Lower lobe of right lung (tissue), 2 donors: ENCODE measurements around the gene DYNC1I1. TPM values are rescaled to one million over a fixed set of nuclear protein-coding genes. Genes with fewer than 3 reads are reported as not detected.

Source experiments
- ATAC-seq, 2 donors: fragments of 200-7000 bp; cut with Tn5 transposase; one replicate each; pipeline ENCODE4 v1.9.1; 2020 to 2022; ENCODE audit warnings: mild to moderate bottlenecking in 2 of 2, moderate library complexity in 2 of 2
- DNase-seq: peaks from one replicate; pipeline ENCODE4 v3.0.0-alpha.2; 2020
- H3K27ac ChIP-seq: fragments of 200-600 bp; one replicate; pipeline ENCODE4 v1.8.0; 2022
- H3K27me3 ChIP-seq: fragments of 200-600 bp; one replicate; pipeline ENCODE4 v1.8.0; 2022; ENCODE audit warnings: low read depth
- H3K36me3 ChIP-seq: fragments of 200-600 bp; one replicate; pipeline ENCODE4 v1.8.0; 2022; ENCODE audit warnings: mild to moderate bottlenecking
- H3K4me1 ChIP-seq: fragments of 200-600 bp; one replicate; pipeline ENCODE4 v1.8.0; 2022
- H3K4me3 ChIP-seq: fragments of 200-600 bp; one replicate; pipeline ENCODE4 v1.8.0; 2022; ENCODE audit warnings: mild to moderate bottlenecking
- H3K9me3 ChIP-seq: fragments of 200-600 bp; one replicate; pipeline ENCODE4 v1.8.0; 2022
- intact Hi-C: fragments of 100-400 bp; cut with DNase I; formaldehyde crosslinking; loops from one replicate; pipeline ENCODE4 v1.11.0; 2022
- total RNA-seq: library from RNA; stranded (reverse); fragmentation: NEBNext Ultra II Directional; extraction: Animal tissue kit (Norgen Biotek cat#: 25700); gene quantifications from one replicate; pipeline ENCODE4 v1.2.1, GENCODE V29; 2021
- TF ChIP-seq, protein P1 (sequence below): fragments of 200-600 bp; IDR thresholded peaks from one replicate; pipeline ENCODE4 v1.8.0; 2022; ENCODE audit warnings: antibody characterized with exemption, mild to moderate bottlenecking
- donor health status: DM: no; HTN: yes; CAD: no; lungs with severe emphysema.

DYNC1I1 gene
- total RNA-seq, 1 donor from 2014 or later = 1.3 TPM

DNA sequence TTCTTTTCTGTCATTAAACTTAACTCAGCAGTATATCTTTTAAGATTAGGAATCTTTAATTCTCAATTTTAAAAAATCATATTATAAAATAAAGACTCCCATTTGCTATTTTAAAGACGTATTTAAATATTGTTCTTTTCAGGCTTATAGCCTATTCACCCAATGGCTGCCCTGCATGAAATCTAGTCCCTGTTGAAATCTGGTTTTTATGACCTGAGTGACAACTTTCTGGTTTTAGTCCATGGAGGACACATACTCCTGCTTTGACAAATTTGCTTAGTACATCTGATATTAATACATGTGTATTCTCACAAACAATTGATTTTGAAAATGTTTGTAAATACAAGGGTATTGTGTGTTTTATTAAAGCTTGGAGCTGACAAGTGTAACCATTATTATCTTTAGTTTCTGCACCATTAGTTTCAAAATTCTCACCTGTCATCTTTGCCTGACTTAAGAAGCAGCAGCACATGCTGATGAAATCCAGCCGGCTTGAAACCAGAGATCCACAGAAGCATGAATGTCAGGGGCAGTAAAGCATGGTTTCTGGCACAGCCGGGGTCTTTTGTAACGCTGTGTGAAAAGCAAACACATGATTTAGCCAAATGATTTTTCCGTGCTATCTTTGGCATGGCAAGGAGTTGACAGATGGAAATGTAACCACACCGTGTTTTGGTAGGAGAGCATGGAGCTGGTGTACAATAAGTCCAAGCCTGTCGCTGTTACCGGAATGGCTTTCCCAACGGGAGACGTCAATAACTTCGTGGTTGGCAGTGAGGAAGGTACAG, 262.8 kb downstream of the DYNC1I1 start:
- ATAC-seq (no peak), DNase-seq (no peak)
- TF ChIP-seq, protein P1, sequence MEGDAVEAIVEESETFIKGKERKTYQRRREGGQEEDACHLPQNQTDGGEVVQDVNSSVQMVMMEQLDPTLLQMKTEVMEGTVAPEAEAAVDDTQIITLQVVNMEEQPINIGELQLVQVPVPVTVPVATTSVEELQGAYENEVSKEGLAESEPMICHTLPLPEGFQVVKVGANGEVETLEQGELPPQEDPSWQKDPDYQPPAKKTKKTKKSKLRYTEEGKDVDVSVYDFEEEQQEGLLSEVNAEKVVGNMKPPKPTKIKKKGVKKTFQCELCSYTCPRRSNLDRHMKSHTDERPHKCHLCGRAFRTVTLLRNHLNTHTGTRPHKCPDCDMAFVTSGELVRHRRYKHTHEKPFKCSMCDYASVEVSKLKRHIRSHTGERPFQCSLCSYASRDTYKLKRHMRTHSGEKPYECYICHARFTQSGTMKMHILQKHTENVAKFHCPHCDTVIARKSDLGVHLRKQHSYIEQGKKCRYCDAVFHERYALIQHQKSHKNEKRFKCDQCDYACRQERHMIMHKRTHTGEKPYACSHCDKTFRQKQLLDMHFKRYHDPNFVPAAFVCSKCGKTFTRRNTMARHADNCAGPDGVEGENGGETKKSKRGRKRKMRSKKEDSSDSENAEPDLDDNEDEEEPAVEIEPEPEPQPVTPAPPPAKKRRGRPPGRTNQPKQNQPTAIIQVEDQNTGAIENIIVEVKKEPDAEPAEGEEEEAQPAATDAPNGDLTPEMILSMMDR = no peak
- Histone ChIP-seq H3K27ac (no peak overlapping the region), H3K36me3 (no peaks in the 10 kb centered on the region), H3K4me1 (no peaks in the 10 kb centered on the region), H3K4me3 (no peak overlapping the region), H3K27me3 (no peaks in the 10 kb centered on the region), H3K9me3 (no peaks in the 10 kb centered on the region)
- intact Hi-C loops = no loop called here

DNA sequence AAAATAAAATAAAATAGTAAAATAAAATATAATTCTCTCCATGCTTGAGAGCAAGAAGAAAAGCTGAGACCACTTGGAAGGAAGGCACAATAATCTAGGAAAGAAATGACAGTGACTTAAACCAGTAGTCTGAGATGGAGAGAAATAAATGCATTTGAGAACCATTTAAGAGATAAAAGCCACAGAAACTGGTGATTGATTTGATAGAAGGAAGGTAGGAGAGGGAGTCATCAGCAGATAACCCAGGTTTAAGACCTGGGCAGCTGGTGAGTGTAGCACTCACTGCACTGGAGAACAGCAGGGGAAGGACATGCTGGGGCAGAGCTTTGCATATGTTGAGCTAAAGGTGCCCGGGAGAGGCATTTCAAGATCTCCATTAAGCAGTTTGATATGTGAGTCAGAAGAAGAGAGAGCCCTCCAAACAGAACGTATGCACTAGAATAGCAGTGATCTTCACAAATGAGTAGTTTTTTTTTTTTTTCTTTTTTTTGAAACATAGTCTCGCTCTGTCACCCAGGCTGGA, 268.0 kb downstream of the DYNC1I1 start:
- H3K27me3 ChIP-seq = no peaks in the 10 kb centered on the region
- no peak overlapping the region for H3K27ac ChIP-seq
- ATAC-seq (no peak), DNase-seq (no peak)
- no peaks in the 10 kb centered on the region for H3K9me3 ChIP-seq
- TF ChIP-seq, protein P1 = no peak
- H3K4me3 ChIP-seq = no peak overlapping the region
- H3K4me1 ChIP-seq = no peaks in the 10 kb centered on the region
- H3K36me3 ChIP-seq = no peaks in the 10 kb centered on the region
- intact Hi-C loops = no loop called here

DNA sequence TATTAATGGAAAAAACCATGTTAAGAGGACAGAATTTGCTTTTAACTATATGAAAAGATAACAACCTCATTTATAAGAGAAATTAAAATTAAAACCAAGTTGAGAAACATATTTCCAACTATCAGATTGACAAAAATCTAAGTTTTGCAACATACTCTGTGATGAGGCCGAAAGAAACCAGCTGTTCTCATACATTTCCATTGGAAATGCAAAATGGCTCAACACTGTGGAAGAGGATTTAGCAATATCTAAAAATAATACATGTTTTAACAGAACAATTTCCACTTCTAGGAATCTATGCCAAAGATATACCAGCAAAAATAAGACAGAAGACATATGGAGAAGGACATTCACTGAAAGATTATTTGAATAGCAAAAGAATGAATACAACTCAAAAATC, 268.8 kb downstream of the DYNC1I1 start:
- Histone ChIP-seq H3K27ac (no peak overlapping the region), H3K4me3 (no peak overlapping the region), H3K4me1 (no peaks in the 10 kb centered on the region), H3K27me3 (no peaks in the 10 kb centered on the region), H3K9me3 (no peaks in the 10 kb centered on the region), H3K36me3 (no peaks in the 10 kb centered on the region)
- intact Hi-C loops = no loop called here
- TF ChIP-seq, protein P1 = no peak
- no peak for ATAC-seq
- no peak for DNase-seq

DNA sequence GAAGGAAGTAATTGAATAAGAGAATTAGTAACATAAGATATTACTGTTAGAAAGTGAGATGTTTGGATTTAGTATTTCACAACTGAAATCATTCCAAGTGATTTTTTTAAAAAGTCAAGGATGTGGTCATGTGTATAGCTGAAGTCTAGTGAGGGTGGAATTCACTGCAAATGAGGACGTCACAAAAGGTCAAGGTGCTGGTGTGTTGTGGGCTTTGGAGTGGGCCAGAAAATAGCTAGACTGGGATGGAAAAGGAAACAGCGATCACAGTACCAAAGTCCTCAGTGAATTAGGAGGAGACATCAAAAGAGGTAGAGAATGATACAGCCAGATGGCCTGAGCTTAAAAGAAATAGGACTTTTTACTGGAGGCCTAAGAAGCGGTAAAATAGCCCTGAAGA, 272.8 kb downstream of the DYNC1I1 start:
- DNase-seq (no peak), ATAC-seq (no peak)
- TF ChIP-seq, protein P1 = no peak
- Histone ChIP-seq H3K4me3 (no peak overlapping the region), H3K4me1 (no peaks in the 10 kb centered on the region), H3K27ac (no peak overlapping the region), H3K9me3 (no peaks in the 10 kb centered on the region), H3K36me3 (no peaks in the 10 kb centered on the region), H3K27me3 (no peaks in the 10 kb centered on the region)
- intact Hi-C loops = no loop called here

DNA sequence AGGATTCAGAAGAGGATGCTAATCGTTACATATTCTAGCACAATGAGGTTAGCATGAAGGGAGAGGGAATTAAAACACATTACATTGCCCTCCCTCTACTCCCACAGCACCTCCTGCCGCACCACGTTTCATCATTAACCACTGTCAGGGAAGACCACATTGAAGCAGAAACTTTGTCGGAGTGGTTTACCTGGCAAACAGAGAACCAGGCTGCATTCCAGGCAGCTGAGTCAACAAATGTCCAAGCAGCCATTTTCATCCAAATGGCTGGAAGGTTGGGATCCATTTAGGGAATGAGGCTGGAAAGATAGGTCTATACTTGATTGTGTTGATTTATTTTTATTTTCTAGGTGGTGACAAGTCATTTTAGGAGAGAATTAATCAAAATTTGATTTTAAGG, 273.6 kb downstream of the DYNC1I1 start:
- H3K27me3 ChIP-seq = no peaks in the 10 kb centered on the region
- DNase-seq = no peak
- H3K27ac ChIP-seq = no peak overlapping the region
- H3K4me3 ChIP-seq = no peak overlapping the region
- no peaks in the 10 kb centered on the region for H3K4me1 ChIP-seq
- no peaks in the 10 kb centered on the region for H3K9me3 ChIP-seq
- TF ChIP-seq, protein P1 = no peak
- no peaks in the 10 kb centered on the region for H3K36me3 ChIP-seq
- ATAC-seq = no peak
- intact Hi-C loops = no loop called here
